ENCODE results near the gene MT1M. TPM values are rescaled to one million over a fixed set of nuclear protein-coding genes. Genes with fewer than 3 reads are reported as not detected.
A peak's percentile ranks its signal among the peaks of the same experiment; 100 is the strongest.

Gene MT1M
- polyA plus RNA-seq, 3 donors, result not detected

DNA sequence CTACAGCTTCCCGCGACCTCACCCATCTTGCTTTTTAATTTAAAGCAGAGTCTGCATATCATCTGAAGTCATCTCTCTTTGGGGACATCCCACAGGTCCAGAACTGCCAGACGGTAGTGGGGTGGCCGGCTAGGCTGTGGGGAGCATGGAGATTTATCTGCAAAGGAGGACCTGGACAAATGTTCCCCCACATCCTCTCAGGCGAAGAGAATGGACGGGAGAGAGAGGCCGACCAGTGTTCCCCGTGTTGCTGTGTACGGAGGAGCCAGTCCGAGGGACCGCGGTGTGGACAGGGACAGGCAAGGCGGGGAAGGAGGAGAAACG is 665 bp upstream of the MT1M start:
- no peak for TF ChIP-seq CTCF (IDR thresholded peaks at IDR 0.05)
- peak overlapping the region; percentile 18 to 69 (median 36) for H3K4me3 ChIP-seq (replicated peaks in 1 of 3; ENCODE audit: low read depth in 2 of 3, low read length in 3 of 3)
- H3K36me3 ChIP-seq (replicated peaks in 1 of 2; ENCODE audit: control insufficient read depth in 1 of 2, insufficient read depth in 2 of 2, low read length in 2 of 2), result no peaks in the 10 kb centered on the region
- H3K4me2 ChIP-seq (replicated peaks; ENCODE audit: extremely low read depth, low read length, poor library complexity, severe bottlenecking), result peak overlapping the region; percentile 61
- H3K4me1 ChIP-seq (ENCODE audit: control insufficient read depth in 1 of 2, insufficient read depth in 2 of 2, low read length in 2 of 2), result peaks cover 8 to 14% of the 10 kb centered on the region in 2 donors
- H3K4me3 Mint-ChIP-seq, result peak overlapping the region; percentile 68 to 94
- H3K9ac ChIP-seq (ENCODE audit: insufficient read depth, low read length, poor library complexity, severe bottlenecking), result no peak overlapping the region
- H3K27me3 ChIP-seq (ENCODE audit: control insufficient read depth in 2 of 2, insufficient read depth in 2 of 2, low read length in 2 of 2), result peaks cover 61 to 84% of the 10 kb centered on the region in 2 donors
- DNase-seq, result no peak
- peaks cover 73 to 93% (median 89%) of the 10 kb centered on the region in 3 donors for H3K27me3 Mint-ChIP-seq (ENCODE audit: low read depth in 3 of 3)
- WGBS (ENCODE audit: insufficient coverage), result 12% methylated on average over 8 of the region's 14 CpGs
- H3K4me1 Mint-ChIP-seq, result peaks cover 29% of the 10 kb centered on the region
- peaks cover 0 to 9% of the 10 kb centered on the region in 2 donors for H3K36me3 Mint-ChIP-seq
- intact Hi-C loops (cut with micrococcal nuclease), result no loop called here
- peaks cover 0 to 46% of the 10 kb centered on the region in 2 donors for H3K9me3 ChIP-seq (replicated peaks in 1 of 2; ENCODE audit: control insufficient read depth in 1 of 2, insufficient read depth in 1 of 2, low read length in 2 of 2)
- no peaks in the 10 kb centered on the region for H3K79me2 ChIP-seq (ENCODE audit: insufficient read depth, low read length)
- no peak overlapping the region for H3K27ac ChIP-seq (ENCODE audit: low read depth in 1 of 2, low read length in 2 of 2)
- H2AFZ ChIP-seq (ENCODE audit: insufficient read depth, low read depth, low read length, poor library complexity, severe bottlenecking), result peak overlapping the region; percentile 68
- peaks cover 0 to 21% (median 8%) of the 10 kb centered on the region in 7 donors for H3K9me3 Mint-ChIP-seq
- H3K27ac Mint-ChIP-seq, result no peak overlapping the region
- H4K20me1 ChIP-seq (ENCODE audit: insufficient read depth, low read length), result no peaks in the 10 kb centered on the region

- peak overlapping the region in 1 of 3 experiments; percentile 69 for H3K4me3 ChIP-seq (replicated peaks in 1 of 3; ENCODE audit: low read depth in 2 of 3, low read length in 3 of 3)
Observed at GRCh38 chr16:56632848-56633365, 448 bp downstream of the MT1M start.

More at GRCh38 chr16:56632848-56633365, 448 bp downstream of the MT1M start:
- no peak for TF ChIP-seq CTCF (IDR thresholded peaks at IDR 0.05)
- H3K4me1 ChIP-seq (ENCODE audit: control insufficient read depth in 1 of 2, insufficient read depth in 2 of 2, low read length in 2 of 2), result peaks cover 8 to 13% of the 10 kb centered on the region in 2 donors
- Mint-ChIP-seq H3K27ac (peak overlapping the region in 1 of 7 donors; percentile 15), H3K27me3 (ENCODE audit: low read depth in 3 of 3) (peaks cover 79 to 93% (median 90%) of the 10 kb centered on the region in 3 donors), H3K4me3 (peak overlapping the region; percentile 68 to 94), H3K36me3 (peaks cover 0 to 9% of the 10 kb centered on the region in 2 donors), H3K4me1 (peaks cover 29% of the 10 kb centered on the region), H3K9me3 (peaks cover 0 to 22% (median 8%) of the 10 kb centered on the region in 7 donors)
- peak overlapping the region; percentile 61 for H3K4me2 ChIP-seq (replicated peaks; ENCODE audit: extremely low read depth, low read length, poor library complexity, severe bottlenecking)
- H2AFZ ChIP-seq (ENCODE audit: insufficient read depth, low read depth, low read length, poor library complexity, severe bottlenecking), result peak overlapping the region; percentile 68
- WGBS (ENCODE audit: insufficient coverage), result 10% methylated on average over 1 of the region's 6 CpGs
- DNase-seq, result no peak
- no peaks in the 10 kb centered on the region for H4K20me1 ChIP-seq (ENCODE audit: insufficient read depth, low read length)
- intact Hi-C loops (cut with micrococcal nuclease), result no loop called here
- no peak overlapping the region for H3K9ac ChIP-seq (ENCODE audit: insufficient read depth, low read length, poor library complexity, severe bottlenecking)
- no peaks in the 10 kb centered on the region for H3K36me3 ChIP-seq (replicated peaks in 1 of 2; ENCODE audit: control insufficient read depth in 1 of 2, insufficient read depth in 2 of 2, low read length in 2 of 2)
- H3K9me3 ChIP-seq (replicated peaks in 1 of 2; ENCODE audit: control insufficient read depth in 1 of 2, insufficient read depth in 1 of 2, low read length in 2 of 2), result peaks cover 0 to 49% of the 10 kb centered on the region in 2 donors
- H3K79me2 ChIP-seq (ENCODE audit: insufficient read depth, low read length), result no peaks in the 10 kb centered on the region
- no peak overlapping the region for H3K27ac ChIP-seq (ENCODE audit: low read depth in 1 of 2, low read length in 2 of 2)
- peaks cover 72 to 89% of the 10 kb centered on the region in 2 donors for H3K27me3 ChIP-seq (ENCODE audit: control insufficient read depth in 2 of 2, insufficient read depth in 2 of 2, low read length in 2 of 2)

Data from CD14-positive monocyte (primary cell).